Islet precursor cell (in vitro differentiated cells): ENCODE measurements around the gene NXT1.
"Not testable (repeated sequence)": the region's sequence is repeated elsewhere in the genome, so short reads cannot be mapped to it uniquely, and the experiment has no call there.

Source experiments
- DNase-seq: peaks from one replicate; pipeline ENCODE4 v3.0.0-alpha.2; 2018

Gene NXT1

DNA sequence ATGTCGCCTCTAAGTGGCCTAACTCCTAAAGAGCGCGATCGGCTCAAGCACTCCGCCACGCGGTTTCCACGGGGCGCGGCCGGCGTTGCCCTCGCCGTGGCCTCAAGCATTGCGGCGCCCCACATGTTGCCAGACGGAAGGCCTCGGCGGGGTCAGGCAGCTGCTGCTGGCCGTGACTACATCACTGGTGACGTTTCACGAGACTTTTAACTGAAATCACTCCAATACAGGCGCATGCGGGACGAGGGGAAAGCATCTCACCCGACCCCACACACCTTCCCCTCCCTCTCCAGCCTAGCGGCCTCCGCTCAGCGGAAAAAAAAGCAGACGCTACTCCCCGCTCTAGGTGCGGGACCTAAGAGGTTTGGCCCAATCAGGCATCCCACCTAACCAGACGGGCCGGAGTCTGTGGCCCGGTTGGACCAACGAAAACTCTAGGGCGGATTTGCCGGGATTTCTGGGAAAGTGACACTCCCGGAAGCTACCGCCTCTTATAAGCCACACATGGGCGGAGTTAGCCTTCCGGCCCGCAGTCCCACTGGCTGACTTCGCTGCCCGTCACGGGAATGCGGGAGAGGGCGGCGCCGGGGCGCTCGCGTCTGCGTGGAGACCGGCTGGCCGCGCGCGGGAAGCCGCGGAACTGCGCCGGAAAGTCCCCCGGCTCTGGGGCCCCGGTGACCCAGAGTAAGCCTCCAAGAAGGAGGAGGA is at the start of gene NXT1:
TSS of gene NXT1 (plus strand) at position 596 of the 708 bp plus-strand sequence. CDS start 3,251 bp downstream, outside the sequence.
- peak; percentile 99 for DNase-seq

DNA sequence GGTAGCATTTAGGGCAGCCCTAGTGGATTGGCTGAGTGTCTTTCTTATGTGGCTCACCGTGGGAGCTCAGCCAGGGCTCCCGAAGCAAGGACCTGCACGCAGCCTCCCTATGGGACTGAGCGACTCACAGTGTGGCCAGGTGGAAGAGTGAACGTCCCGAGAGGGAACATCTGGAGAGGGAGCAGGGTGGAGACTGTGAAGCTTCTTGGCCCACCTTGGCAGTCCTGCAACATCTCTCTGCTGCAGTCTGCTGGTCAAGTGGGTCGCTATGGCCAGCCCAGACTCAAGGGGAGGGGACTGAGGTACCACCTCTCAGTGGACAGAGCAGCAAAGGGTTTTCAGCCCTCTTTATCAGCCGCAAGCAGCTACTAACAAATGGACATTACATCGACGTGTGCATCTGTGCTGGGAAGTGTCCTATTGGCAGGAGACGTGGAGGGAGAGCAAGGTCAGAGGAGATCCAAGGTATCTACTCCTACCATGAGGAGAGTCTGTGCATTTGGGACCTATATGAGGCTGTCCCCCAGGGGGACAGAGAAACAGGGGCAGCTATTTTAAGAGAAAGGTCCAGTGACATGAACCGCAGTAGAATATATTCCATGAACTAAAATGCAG is 49.0 kb upstream of the NXT1 start:
- no peak for DNase-seq

DNA sequence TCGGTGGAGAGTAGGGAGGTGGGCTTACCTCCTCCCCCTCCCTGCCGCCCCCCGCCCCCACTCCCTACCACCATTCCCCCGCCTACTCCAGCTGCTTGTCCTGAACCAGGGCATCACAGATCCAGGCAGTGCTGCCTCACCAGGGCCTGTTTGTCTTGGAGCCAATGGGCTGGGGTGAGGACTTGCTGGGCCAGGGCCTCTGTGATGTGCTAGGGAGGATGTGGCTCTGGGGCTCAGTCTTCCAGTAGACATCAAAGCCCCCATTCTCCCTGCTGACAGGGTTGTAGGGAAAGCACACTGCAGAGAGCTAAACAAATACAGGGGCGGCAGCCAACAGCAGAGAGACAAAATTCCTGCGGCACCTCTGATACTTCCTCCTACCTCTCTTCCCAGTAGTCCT is 48.2 kb upstream of the NXT1 start:
- DNase-seq, result no peak

DNA sequence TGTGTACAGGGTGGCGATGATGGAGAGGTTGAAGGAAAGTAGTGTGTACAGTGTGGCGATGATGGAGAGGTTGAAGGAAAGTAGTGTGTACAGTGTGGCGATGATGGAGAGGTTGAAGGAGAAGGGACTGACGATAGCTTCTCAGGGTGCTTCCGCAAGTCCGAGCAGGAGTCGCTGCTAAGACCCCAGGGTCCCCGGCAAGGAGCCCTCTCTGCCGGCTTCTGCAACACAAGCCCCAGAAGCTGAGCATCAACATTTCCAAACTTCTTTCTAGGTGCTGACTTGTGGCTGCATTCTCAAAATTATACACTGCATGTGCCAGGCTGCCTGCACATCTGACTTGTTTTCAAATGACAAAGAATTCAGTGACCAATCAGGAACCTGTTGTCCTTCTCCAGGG is 47.8 kb upstream of the NXT1 start:
- DNase-seq, result no peak

DNA sequence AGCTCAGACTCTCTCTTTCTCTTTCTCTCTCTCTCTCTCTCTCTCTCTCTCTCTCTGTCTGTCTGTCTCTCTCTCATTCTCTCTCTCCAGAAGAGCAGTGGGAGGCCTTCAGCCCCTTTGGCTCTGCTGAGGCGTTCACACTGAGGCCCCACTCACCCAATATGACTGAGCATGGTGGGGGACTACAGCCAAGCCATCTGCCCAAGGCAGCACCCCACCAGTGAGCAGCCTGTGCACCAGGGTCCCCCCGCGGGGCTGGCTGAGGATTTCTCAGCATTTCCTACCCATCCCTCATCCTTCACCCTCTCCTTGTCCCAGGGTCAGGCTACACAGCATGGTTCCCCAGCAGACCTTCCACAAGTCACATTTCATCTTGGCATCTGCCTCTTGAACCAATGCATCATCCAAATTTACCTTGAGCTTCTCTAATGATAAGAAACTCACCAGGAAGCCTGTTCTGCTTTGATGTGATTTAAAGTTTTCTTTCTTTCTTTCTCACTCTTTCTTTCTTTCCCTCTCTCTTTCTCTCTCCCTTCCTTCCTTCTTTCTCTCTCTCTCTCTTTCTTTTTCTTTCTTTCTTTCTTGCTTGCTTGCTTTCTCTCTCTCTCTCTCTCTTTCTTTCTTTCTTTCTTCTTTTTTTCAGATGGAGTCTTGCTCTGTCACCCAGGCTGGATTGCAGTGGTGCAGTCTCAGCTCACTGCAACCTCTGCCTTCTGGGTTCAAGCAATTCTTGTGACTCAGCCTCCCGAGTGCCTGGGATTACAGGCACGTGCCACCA is 47.1 kb upstream of the NXT1 start:
- no peak for DNase-seq

DNA sequence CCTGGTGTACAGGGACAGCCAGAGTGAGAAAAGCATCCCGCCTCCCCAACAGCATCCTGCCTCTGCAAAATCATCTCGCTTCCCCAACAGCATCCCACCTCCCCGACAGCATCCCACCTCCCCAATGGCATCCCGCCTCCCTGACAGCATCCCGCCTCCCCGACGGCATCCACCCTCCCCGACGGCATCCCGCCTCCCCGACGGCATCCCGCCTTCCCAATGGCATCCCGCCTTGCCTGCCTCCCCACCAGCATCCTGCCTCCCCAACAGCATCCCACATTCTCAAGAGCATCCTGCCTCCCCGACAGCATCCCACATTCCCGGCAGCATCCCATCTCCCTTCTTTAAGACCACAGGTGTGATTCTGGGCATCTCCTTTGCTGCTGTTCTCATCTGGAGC is 46.0 kb upstream of the NXT1 start:
- no peak for DNase-seq

DNA sequence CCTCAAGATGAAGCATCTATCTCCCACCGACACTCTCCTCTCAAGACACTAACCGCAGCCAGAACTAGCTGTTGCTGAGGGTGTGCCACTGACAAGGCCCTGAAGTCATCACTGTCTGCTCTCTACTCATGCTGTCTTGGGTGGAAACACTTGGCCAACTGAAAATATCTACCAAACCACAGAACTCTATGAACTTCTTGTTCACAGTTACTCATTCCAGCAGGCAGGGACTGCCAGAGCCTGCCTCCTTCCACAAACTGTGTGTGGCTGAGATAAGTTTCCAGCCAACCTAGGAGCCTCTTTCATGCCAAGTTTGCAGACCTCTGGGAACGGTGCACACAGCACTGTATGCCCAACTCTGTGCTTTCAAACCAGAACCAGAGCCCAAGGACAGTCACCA is 45.5 kb upstream of the NXT1 start:
- no peak for DNase-seq

DNA sequence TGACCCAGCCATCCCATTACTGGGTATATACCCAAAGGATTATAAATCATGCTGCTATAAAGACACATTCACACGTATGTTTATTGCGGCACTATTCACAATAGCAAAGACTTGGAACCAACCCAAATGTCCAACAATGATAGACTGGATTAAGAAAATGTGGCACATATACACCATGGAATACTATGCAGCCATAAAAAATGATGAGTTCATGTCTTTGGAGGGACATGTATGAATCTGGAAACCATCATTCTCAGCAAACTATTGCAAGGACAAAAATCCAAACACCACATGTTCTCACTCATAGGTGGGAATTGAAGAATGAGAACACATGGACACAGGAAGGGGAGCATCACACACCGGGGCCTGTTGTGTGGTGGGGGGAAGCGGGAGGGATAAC is 43.2 kb upstream of the NXT1 start:
- DNase-seq, result not testable (repeated sequence)

DNA sequence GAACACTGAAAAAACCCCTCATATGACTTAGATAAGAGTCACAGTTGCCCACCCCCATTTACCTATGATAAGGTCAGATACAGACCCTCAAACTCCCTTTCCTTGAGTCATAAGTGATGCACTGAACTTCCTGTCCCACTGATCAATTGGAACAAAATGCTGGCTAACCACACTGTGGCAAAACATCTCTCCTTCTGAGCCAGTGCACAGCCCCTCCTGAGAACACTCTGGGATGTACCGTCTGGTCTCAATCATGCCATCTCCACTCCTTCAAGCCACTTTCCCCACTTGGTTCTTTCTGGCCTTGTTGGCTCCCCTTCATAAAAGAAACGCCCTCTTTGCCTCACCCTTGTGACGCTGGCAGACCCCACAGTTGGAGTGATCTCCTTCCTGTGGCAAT is 42.6 kb upstream of the NXT1 start:
- DNase-seq, result no peak

DNA sequence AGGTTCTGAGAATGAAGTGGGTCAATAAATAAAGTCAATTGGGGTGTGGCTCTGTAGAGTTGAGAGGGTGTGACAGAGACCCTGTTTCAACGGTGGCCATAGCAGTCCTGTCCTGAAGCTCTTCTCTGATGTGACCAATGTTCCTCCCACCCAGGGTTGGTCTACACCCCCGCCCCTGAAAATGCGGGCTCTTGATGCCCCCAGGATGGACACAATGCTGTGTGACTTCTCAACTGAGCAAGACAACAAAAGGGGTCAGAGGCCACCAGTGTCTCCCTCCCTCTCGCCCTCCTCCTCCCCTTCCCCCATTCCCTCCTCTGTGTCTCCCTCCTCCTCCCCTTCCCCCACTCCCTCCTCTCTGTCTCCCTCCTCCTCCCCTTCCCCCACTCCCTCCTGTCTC is 41.7 kb upstream of the NXT1 start:
- DNase-seq, result no peak

DNA sequence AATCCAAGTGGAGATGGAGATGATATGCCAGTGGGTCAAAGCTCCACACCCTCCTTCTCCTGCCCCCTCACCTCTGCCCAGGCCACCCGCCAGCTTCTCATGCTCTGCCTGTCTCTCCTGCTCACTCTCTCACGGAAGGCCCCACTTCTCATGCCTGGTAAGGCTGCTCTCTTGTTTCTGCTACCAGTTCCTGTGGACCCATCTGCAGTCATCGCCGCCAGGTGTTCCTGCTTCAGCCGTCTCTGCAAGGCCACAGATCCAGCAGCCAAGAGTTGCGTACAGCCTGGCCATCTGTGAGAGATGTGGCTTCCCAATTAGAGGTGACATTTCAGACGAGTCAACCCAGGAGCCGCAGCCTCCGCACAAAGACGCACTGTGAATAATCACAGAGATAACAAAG is 40.8 kb upstream of the NXT1 start:
- DNase-seq, result no peak

DNA sequence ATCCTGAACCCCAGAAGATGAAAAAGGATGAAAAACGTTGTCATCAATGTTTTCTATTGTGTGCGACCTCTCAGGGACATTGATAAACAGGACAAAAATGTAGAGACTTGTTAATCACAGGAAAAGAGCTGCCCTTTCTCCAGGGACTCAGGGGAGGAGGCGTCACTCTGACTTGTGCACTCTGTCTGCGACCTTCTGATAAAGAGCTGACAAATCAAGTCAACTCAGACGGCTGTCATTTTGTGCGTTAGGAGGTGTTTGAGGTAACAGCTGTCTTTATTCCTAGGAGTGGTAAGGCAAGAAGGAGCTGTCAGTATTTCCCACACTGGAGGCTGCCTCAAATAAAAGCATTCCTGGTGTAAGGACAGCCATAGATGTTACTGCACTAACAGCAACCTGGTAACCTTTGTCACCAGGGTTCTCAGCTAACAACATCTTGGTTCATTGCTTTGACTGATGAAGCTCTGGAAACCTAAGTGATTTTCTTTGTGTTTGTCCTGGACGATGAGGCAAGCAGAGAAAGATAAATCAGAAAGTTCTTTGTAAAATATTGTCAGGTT is 38.6 kb upstream of the NXT1 start:
- no peak for DNase-seq

DNA sequence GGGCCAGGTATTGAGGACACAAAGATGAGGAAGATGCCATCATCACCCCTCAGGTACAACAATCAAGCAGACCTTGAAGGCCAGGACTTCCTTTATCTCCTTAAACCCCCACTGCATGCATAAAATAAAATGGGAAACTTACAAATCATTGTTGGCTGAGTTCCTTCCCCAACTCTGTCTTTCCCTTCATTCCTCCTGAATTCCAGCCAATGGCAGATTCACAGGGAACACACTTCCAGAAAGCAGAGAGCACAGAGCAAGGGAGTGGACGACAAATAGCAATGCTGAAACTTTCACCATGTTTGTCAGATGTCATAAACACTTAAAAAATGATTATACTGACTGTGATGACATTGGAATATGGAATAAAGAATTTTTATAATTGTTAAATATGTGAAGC is 37.3 kb upstream of the NXT1 start:
- no peak for DNase-seq

DNA sequence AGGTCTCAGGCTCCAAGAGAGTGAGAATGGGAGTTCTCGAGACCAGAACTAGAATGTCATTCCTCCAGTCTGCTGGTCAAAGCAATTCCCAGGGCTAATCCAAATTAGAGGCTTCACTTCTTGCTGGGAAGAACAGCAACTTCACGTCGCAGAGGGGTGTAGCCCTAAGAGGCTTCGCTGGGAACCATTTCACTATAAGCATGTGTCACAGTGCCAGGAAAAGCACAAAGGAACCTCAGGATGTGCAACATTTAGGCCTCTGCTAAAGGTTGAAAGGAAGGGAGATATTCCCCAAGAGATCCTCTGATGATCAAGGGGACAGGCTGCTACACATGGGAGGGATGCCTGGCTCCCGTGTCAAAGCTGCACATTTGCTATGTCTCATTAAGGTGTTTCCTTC is 35.9 kb upstream of the NXT1 start:
- DNase-seq, result no peak

DNA sequence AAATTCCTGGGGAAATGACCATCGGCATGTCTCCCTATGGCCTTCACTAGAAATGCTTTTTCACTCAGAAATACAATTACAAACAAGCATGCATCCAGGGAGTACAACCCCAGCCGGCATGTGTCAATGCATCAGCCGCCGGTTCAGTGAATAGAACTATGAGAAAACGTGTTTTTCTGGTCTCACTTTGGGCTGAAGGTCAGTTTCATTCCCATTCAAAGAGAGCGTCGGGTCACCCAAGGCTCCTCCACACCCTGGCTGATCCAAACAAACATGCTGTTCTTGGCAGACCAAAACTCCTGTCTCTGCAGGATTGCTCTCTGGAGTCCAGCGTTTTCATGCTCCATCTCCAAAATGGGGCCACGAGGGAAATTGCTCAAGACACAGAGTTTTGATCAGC is 35.5 kb upstream of the NXT1 start:
- no peak for DNase-seq

DNA sequence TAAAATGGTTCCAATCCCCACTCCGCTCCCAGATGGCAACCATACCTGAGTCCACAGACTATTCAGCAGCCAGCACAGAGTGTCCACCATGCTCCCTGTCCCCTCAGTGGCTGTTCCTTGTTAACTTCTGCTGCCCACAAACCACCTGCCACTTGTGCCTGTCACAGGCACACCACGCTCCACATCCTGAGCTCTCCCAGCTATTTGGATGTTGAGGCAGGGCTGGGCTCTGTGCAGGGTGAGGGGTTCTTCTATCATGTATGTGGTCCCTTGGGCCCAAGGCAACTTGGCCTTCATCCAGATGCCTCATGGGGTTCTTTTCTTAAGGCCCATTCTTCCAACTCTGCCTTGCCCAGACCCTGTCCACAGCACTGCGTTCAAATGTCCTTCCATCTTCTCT is 34.0 kb upstream of the NXT1 start:
- no peak for DNase-seq

DNA sequence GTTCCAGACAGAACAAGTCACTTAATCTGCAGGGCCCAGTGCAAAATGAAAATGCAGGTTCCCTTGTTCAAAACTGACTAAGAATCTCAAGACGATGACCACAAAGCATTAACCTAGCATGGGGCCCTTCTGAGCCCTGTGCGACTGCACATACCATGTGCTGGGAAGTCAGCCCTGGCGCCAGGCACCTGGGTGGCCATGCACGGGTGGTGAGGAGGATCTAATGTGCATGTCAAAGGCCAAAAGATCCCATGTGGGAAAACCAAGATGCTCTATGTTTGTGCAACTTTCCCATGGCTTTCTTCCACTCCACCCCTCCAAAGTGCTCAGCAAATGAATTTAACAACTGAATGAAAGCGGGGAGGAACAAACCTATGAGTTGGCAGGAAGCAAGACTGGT is 33.5 kb upstream of the NXT1 start:
- DNase-seq, result no peak

DNA sequence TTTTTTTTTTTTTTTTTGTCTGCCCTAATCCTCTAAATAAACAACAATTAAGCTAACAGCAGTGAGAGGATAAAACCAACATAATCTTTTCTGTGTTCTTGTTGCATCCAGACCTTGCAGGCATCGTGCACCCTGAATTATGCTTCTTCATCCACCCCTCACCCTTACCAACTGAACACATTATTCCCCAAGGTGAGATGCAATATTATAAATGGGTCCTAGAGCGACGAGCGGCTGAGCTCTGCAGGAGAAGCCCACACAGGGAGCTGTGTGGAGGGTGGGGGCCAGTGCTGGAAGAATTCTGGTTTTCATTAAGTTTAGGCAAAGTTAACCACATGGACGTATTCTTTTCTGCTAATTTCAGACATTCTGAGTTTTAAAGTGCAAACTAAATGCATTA is 32.2 kb upstream of the NXT1 start:
- no peak for DNase-seq

DNA sequence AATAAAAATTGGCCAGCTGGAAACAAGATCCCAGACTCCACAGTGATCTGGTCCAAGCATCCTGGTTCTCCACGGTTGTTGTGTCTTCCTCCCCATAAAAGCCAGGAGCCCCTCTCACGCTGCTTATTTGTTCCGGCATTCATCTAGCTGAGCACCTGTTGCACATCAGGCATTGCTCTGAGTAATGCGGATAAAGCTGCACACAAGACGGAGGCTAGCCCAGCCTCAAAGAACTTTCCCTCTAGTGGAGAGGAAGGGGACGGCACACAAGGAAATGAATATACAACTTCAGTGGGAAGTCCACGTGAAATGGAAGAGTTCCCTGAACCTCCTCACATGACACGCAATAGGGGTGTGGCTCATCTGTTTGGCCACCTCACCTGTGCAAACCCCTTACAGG is 30.3 kb upstream of the NXT1 start:
- DNase-seq, result no peak

DNA sequence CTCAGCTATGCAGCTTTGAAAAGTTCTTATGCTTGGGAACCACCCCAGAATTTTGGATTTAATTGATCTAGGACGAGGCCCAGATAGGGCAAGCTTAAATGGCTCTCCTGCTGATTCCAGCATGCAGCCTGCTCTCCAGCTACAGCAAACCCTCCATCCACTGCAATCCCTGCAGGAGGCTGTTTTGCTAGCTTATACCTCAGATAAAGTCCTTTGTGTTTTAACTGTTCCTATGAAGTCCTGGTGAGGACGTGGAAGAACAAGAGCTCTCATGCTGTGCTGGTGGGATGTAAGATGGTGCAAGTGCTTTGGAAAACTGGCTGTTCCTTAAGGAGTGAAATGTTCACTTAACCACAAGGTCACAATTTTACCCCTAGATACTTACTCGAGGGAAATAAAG is 25.5 kb upstream of the NXT1 start:
- DNase-seq, result no peak

DNA sequence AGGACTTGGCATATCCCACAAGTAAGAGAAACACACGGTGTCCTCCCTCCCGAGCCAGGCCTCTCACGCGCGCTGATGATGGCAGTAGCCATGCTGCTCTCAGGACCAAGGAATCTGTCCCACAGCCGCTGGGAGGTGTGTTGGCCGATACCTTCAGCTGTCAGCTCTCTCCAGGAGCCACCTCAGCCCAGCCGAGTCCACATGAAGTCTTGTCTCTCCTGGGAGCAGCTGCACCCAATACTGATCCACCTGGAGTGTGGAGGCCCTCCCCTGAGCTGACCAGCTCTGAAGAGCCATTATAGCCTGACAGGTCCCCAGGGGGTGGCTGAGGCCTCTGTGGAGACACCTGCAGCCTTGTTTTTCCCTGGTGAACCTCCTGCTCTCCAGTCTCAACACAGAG is 23.8 kb upstream of the NXT1 start:
- DNase-seq, result no peak

DNA sequence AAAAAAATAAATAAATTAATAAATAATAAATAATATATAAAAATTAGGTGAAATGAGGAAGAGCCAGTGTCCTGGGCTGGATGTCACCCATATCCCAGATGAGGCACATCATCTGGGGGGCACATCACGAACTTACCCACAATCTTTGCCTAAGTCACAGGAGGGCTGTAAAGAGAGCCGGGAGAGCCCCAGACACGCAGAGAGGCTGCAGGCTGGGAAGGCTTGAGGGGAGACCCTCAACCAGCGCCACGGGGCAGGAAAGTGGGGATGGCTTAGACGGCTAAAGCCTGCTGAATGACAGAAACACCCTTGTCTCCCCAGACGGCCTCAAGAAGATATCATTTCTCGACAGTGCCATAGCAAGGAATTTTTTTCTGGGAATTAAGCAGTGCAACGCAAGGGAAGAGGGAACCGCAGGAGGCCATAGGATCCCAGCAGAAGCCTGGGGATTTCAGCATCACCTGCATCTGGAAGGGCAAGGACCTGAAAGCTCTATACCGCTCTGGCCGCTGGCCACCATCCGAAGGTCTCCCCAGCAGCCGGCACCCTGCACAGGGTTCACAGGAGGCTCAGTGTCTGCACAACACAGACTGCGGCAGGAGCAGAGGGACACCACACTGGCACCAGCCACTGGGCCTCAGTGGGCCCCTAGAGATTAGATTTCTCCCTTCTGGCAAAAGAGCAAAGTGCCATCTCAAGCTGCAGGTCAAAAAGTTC is 22.8 kb upstream of the NXT1 start:
- no peak for DNase-seq
